SK-N-SH treated with all-trans-retinoic acid at 6 μM for 48 hours (cell line): ENCODE results near the gene MYPN.

Experiments
- ARNTL ChIP-seq: fragments of 450-650 bp; formaldehyde crosslinking; IDR thresholded peaks from 2 replicates; pipeline ENCODE4 v1.5.0; 2020; ENCODE audit warnings: low read depth, mild to moderate bottlenecking, moderate library complexity, borderline replicate concordance
- ZFP30 ChIP-seq: fragments of 450-650 bp; formaldehyde crosslinking; IDR thresholded peaks from 2 replicates; pipeline ENCODE4 v1.5.0; 2022; ENCODE audit warnings: mild to moderate bottlenecking, moderate library complexity

GRCh38 chr10:68139448-68140272 lies 30.4 kb downstream of the MYPN start:
- TF ChIP-seq ARNTL (no peak), ZFP30 (CRISPR knock-in tag) (no peak)
